HEK293 (cell line): ENCODE data around the gene UBL5.

Experiments used
- CTCF ChIA-PET: fragments of 350-600 bp; formaldehyde crosslinking; extraction: SDS; loops from one replicate; lab custom pipeline; 2021; ENCODE audit warnings: antibody characterized with exemption; lab: Yijun Ruan, JAX
- POLR2A ChIA-PET: fragments of 300-600 bp; formaldehyde crosslinking; extraction: SDS; loops from one replicate; lab custom pipeline; 2020; ENCODE audit warnings: antibody characterized with exemption, inconsistent platforms; lab: Yijun Ruan, JAX
- H3K27ac ChIP-seq: fragments of 200-500 bp; sonication (Bioruptor generic); 2 replicates; pipeline ENCODE4 v1.5.1; 2014; ENCODE audit warnings: low read depth, low read length, control low read depth, inconsistent platforms; ENCODE audit errors: extremely low read depth
- H3K36me3 ChIP-seq, 2 experiments: fragments of 200-500 bp in 1 of 2; sonication (Bioruptor generic) in 1 of 2; 1 replicate in 1 of 2; 2 replicates in 1 of 2; pipeline ENCODE4 v1.5.1; 2014 to 2017; ENCODE audit warnings: inconsistent platforms in 2 of 2, low read length in 2 of 2; ENCODE audit not compliant: control insufficient read depth in 2 of 2, insufficient read depth in 1 of 2
- H3K4me1 ChIP-seq: fragments of 200-500 bp; sonication (Bioruptor generic); 2 replicates; pipeline ENCODE4 v1.5.1; 2014; ENCODE audit warnings: mild to moderate bottlenecking, low read length, inconsistent platforms; ENCODE audit not compliant: control insufficient read depth, insufficient read depth
- H3K4me3 ChIP-seq: 2 replicates; pipeline ENCODE4 v1.5.1; 2011; ENCODE audit warnings: low read depth, mild to moderate bottlenecking, control low read depth, low read length, moderate library complexity
- H3K9me3 ChIP-seq: fragments of 200-500 bp; sonication (Bioruptor generic); 2 replicates; pipeline ENCODE4 v1.5.1; 2014; ENCODE audit warnings: low read depth, low read length, inconsistent platforms; ENCODE audit not compliant: control insufficient read depth, insufficient read depth
- ELK4 ChIP-seq: IDR thresholded peaks from 2 replicates; pipeline ENCODE4 v1.6.1; 2011; ENCODE audit warnings: mild to moderate bottlenecking, low read depth, low read length, borderline replicate concordance
- HOXD13 ChIP-seq: sonication (generic); formaldehyde crosslinking; IDR thresholded peaks from 2 replicates; pipeline ENCODE4 v1.8.0; 2022; ENCODE audit warnings: missing genetic modification reagents, borderline replicate concordance
- REPIN1 ChIP-seq: fragments of 450-650 bp; formaldehyde crosslinking; IDR thresholded peaks from 2 replicates; pipeline ENCODE4 v1.5.1; 2017; ENCODE audit warnings: missing biosample characterization, missing genetic modification characterization, low read depth
- TRIM28 ChIP-seq: IDR thresholded peaks from 2 replicates; pipeline ENCODE4 v1.6.1; 2011; ENCODE audit warnings: low read length, control low read depth, borderline replicate concordance
- YY1 ChIP-seq: fragments of 450-650 bp; formaldehyde crosslinking; IDR thresholded peaks from 2 replicates; pipeline ENCODE4 v1.5.1; 2018; ENCODE audit warnings: missing biosample characterization, missing genetic modification characterization
- ZFHX2 ChIP-seq: fragments of 450-650 bp; formaldehyde crosslinking; conservative IDR thresholded peaks from 2 replicates; pipeline ENCODE4 v1.5.1; 2016; ENCODE audit warnings: missing biosample characterization, missing genetic modification characterization
- ZIC2 ChIP-seq: fragments of 450-650 bp; formaldehyde crosslinking; IDR thresholded peaks from 2 replicates; pipeline ENCODE4 v1.5.1; 2016; ENCODE audit warnings: missing biosample characterization, missing genetic modification characterization
- ZNF211 ChIP-seq: fragments of 450-650 bp; formaldehyde crosslinking; IDR thresholded peaks from 2 replicates; pipeline ENCODE4 v1.5.1; 2016; ENCODE audit warnings: low read depth, missing biosample characterization, missing genetic modification characterization
- ZNF214 ChIP-seq: fragments of 450-650 bp; formaldehyde crosslinking; IDR thresholded peaks from 2 replicates; pipeline ENCODE4 v1.5.1; 2017; ENCODE audit warnings: missing biosample characterization, mild to moderate bottlenecking, missing genetic modification characterization, borderline replicate concordance
- ZNF391 ChIP-seq: fragments of 450-650 bp; formaldehyde crosslinking; IDR thresholded peaks from 2 replicates; pipeline ENCODE4 v1.5.1; 2016; ENCODE audit warnings: low read depth, missing biosample characterization, missing genetic modification characterization, borderline replicate concordance
- ZNF658 ChIP-seq: fragments of 450-650 bp; formaldehyde crosslinking; IDR thresholded peaks from 2 replicates; pipeline ENCODE4; 2016; ENCODE audit warnings: missing biosample characterization, missing genetic modification characterization
- ZNF707 ChIP-seq: fragments of 450-650 bp; formaldehyde crosslinking; IDR thresholded peaks from 2 replicates; pipeline ENCODE4 v1.5.1; 2016; ENCODE audit warnings: missing biosample characterization, missing genetic modification characterization
- ZNF768 ChIP-seq: fragments of 450-650 bp; formaldehyde crosslinking; IDR thresholded peaks from 2 replicates; pipeline ENCODE4 v1.5.1; 2018; ENCODE audit warnings: missing biosample characterization, mild to moderate bottlenecking, missing genetic modification characterization
- ZSCAN4 ChIP-seq: fragments of 450-650 bp; formaldehyde crosslinking; IDR thresholded peaks from 2 replicates; pipeline ENCODE4 v1.5.1; 2017; ENCODE audit warnings: missing biosample characterization, missing genetic modification characterization
- TF ChIP-seq, protein P1 (sequence below): fragments of 450-650 bp; formaldehyde crosslinking; IDR thresholded peaks from 2 replicates; pipeline ENCODE4 v1.5.1; 2017; ENCODE audit warnings: missing biosample characterization, mild to moderate bottlenecking, missing genetic modification characterization, moderate library complexity

The UBL5 gene

DNA sequence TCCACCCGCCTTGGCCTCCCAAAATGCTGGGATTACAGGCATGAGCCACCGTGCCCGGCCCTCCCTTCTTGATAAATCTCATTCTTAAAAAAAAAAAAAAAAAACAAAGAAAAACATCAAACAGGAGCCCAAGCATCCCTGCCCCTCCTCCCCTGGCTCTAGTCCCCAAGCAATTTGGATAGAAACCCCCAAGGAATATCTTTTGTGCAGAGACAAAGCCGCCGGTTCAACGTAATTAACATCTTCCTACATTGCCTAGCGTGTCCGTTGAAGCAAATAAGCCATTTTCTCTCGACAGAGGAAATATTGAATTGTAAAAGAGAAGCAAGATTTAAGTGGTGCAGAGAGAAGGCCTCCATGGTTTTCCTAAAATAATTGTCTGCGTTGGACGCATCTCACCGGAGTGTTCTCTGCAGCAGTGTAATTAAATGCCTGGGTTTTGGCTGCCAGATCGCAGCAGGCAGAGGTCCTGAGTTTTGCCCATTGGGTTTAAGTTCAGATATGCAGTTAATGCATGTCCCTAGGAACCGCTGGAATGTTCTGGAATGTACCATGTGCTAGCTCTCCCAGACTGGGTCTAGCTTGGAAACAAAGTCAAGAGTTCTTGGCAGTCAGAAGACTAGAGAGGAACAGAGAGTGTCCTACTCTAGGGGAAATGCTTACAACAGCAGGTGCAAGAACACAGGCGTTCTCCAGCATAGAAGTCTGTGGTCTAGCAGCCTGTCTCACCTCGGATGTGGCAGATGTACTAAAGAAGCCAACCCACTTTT is 38.2 kb downstream of the UBL5 start (continued):
- TF ChIP-seq, protein P1, sequence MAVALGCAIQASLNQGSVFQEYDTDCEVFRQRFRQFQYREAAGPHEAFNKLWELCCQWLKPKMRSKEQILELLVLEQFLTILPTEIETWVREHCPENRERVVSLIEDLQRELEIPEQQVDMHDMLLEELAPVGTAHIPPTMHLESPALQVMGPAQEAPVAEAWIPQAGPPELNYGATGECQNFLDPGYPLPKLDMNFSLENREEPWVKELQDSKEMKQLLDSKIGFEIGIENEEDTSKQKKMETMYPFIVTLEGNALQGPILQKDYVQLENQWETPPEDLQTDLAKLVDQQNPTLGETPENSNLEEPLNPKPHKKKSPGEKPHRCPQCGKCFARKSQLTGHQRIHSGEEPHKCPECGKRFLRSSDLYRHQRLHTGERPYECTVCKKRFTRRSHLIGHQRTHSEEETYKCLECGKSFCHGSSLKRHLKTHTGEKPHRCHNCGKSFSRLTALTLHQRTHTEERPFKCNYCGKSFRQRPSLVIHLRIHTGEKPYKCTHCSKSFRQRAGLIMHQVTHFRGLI (tag by site-specific recombination), result no peak
- TF ChIP-seq ZNF658 (tag by site-specific recombination) (no peak), ZNF707 (tag by site-specific recombination) (no peak)
- TF ChIP-seq, all 188 proteins: peak for 0

DNA sequence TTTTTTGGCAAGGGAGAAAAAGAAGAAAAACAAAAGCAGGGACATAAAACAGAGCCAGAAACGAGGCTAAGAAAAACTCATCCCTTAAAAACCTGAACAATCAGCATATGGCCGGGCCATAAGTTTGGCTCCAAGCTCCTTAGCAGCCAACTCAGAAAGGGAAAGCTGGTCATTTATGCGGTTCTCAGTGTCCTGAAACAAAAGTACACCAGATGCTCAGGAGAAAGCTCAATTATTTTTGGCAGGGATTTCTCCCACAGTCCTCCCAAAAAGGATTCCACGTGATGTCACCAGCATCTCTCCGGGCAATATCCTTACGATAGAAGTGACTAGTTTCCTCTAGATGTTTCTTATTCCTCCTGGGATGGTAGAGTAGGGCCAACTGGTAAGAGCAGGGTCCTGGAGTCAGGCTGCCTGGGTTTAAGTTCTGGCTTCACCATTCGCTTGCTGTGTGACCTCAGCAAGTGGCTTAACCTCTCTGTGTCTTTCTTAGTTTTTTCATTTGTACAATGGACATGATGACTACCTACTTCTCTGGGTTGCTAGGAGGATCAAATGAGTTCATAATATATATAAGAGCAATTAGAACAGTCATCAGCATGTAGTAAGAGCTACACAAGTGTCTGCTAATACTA is 41.4 kb downstream of the UBL5 start:
- POLR2A ChIA-PET, result interaction anchor here (0.7 kb wide), 1 partner anchor 194 kb away, joined by 4 read pairs; no protein-coding TSS in a partner anchor
- H3K36me3 ChIP-seq, result no peaks in the 10 kb centered on the region

DNA sequence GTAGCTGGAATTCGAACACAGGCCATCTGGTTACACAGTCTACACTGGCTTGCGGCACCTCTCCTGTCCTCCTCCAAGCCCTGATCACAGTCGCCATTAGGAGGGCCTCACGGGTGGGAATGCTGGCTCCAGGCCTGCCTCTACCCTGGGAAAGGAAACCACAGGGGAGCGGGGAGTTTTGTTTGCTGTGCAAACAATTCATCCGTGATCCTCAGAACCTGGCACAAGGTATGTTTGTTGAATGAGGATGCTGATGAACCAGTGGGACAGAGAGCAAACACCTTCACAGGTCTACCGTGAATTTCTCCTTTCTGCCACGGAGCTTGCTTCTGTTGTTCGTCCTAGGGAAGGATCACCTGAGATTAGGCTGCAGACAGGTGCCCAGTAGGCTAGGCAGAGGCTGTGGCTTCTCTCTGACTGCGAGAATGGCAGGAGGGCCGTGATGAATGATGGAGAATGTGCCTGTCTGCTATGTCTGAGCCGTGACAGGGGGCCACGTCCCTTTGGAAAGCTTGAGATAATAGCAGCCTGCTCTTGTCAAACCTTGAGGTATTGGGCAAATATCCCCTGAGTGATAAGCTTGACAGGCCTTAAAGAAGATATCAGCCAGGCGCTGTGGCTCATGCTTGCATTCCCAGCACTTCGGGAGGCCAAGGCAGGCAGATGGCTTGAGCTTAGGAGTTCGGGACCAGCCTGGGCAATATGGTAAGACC is 44.1 kb downstream of the UBL5 start:
- no peak overlapping the region for H3K27ac ChIP-seq
- CTCF ChIA-PET, result interaction anchor here (1.0 to 1.2 kb wide), 2 partner anchors 12 to 58 kb away, joined by 3 read pairs; no protein-coding TSS in a partner anchor
- H3K4me1 ChIP-seq, result no peaks in the 10 kb centered on the region
- no peak for TF ChIP-seq ZNF391
- TF ChIP-seq REPIN1, result no peak
- no peak for TF ChIP-seq ZSCAN4
- TF ChIP-seq HOXD13 (CRISPR knock-in tag), result no peak
- TF ChIP-seq ZFHX2, result no peak
- no peak for TF ChIP-seq ZNF214
- TF ChIP-seq YY1 (tag by site-specific recombination), result no peak
- TF ChIP-seq ZIC2 (tag by site-specific recombination), result no peak
- no peak for TF ChIP-seq ELK4
- no peak for TF ChIP-seq TRIM28
- no peaks in the 10 kb centered on the region for H3K9me3 ChIP-seq
- POLR2A ChIA-PET, result interaction anchor here (0.6 kb wide), 2 partner anchors 36 to 43 kb away, joined by 3 read pairs; partner anchors contain the start of gene PIN1
- H3K36me3 ChIP-seq, result no peaks in the 10 kb centered on the region
- H3K4me3 ChIP-seq, result no peak overlapping the region

More for the DNA sequence above, 41.4 kb downstream of the UBL5 start:
- H3K4me1 ChIP-seq, result no peaks in the 10 kb centered on the region
- TF ChIP-seq ZIC2 (tag by site-specific recombination) (no peak), ZNF211 (tag by site-specific recombination) (no peak), ZNF768 (tag by site-specific recombination) (peak; percentile 74; the same call in 1 of the 2 replicates)
- TF ChIP-seq, all 188 proteins: peak for 1
- Histone ChIP-seq H3K27ac (no peak overlapping the region), H3K9me3 (no peaks in the 10 kb centered on the region), H3K4me3 (no peak overlapping the region)
- CTCF ChIA-PET, result no interaction called here
